ENCODE data around the gene OPCML.

The OPCML gene

DNA sequence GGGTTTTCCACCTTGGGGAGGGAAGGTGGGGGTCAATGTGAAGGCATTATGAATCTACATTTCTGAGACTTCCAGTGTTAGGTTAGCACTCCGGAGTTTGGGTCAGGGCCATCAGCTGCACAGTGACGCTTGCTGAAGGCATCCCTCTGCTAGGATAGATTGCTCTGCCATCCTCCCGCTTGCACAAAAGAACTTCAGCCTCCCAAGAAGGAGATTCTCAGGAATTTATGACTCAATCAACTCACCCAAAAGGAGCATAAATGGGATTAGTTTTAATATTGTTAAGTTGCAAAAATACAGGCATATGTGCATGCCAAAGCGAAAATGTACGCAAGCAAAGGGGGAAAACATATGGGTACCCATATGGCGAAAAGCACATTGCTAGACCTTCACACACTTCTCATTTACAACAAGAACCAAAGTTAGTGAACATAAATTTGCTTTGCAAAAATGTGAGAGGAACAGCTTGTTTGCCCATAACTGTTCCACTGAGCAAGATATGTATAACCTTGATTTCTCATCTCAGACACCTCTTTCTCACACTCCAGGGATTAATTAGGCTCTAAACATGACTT, 1013.0 kb downstream of the OPCML start:
- no peaks in the 10 kb centered on the region for H3K9me3 Mint-ChIP-seq
- H3K4me3 Mint-ChIP-seq: no peak overlapping the region
- H3K4me1 Mint-ChIP-seq: peaks cover 8% of the 10 kb centered on the region
- H3K27ac Mint-ChIP-seq: no peak overlapping the region
- no peak for TF ChIP-seq CTCF (IDR thresholded peaks at IDR 0.05; ENCODE audit: unreplicated experiment in 3 of 3)
- H3K36me3 Mint-ChIP-seq (ENCODE audit: low read depth): no peaks in the 10 kb centered on the region
- H3K27me3 Mint-ChIP-seq (ENCODE audit: low read depth): peaks cover 5% of the 10 kb centered on the region

- H3K27ac Mint-ChIP-seq: no peak overlapping the region
- no peak overlapping the region for H3K4me3 Mint-ChIP-seq
- peaks cover 6% of the 10 kb centered on the region for H3K36me3 Mint-ChIP-seq (ENCODE audit: low read depth)
- no peaks in the 10 kb centered on the region for H3K4me1 Mint-ChIP-seq
- TF ChIP-seq CTCF (IDR thresholded peaks at IDR 0.05; ENCODE audit: unreplicated experiment in 3 of 3): no peak
- peaks cover 3% of the 10 kb centered on the region for H3K27me3 Mint-ChIP-seq (ENCODE audit: low read depth)
- peaks cover 7% of the 10 kb centered on the region for H3K9me3 Mint-ChIP-seq
Measured at GRCh38 chr11:132504501-132505041, 1027.7 kb downstream of the OPCML start.

- Mint-ChIP-seq H3K9me3 (no peaks in the 10 kb centered on the region), H3K36me3 (ENCODE audit: low read depth) (no peaks in the 10 kb centered on the region), H3K4me3 (no peak overlapping the region), H3K4me1 (no peaks in the 10 kb centered on the region), H3K27ac (no peak overlapping the region), H3K27me3 (ENCODE audit: low read depth) (peaks cover 7% of the 10 kb centered on the region)
- no peak for TF ChIP-seq CTCF (IDR thresholded peaks at IDR 0.05; ENCODE audit: unreplicated experiment in 3 of 3)
Measured at GRCh38 chr11:132501356-132501755, 1030.9 kb downstream of the OPCML start.

GRCh38 chr11:132499661-132500060, 1032.6 kb downstream of the OPCML start:
- no peaks in the 10 kb centered on the region for H3K36me3 Mint-ChIP-seq (ENCODE audit: low read depth)
- no peaks in the 10 kb centered on the region for H3K9me3 Mint-ChIP-seq
- H3K27me3 Mint-ChIP-seq (ENCODE audit: low read depth): peaks cover 5% of the 10 kb centered on the region
- TF ChIP-seq CTCF (IDR thresholded peaks at IDR 0.05; ENCODE audit: unreplicated experiment in 3 of 3): no peak
- no peak overlapping the region for H3K27ac Mint-ChIP-seq
- H3K4me1 Mint-ChIP-seq: no peaks in the 10 kb centered on the region
- H3K4me3 Mint-ChIP-seq: no peak overlapping the region

DNA sequence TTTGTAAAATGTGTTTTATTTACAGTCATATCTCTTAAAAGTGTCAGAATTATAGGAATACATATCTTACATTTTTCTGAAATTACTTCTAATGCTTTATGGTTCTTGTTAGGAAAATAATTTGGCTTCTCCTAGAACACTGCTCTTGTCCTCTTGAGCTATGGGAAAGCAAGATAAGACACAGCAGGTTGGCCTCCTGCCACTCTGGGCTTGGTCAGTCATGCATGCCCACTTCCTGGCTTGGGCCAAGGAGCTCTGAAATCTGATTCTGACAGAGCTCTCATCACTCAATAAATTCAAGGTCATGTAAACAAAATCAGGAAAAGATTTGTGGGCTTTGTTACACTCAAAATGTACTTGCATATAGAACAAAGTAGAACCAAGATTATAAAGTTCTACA, 1036.0 kb downstream of the OPCML start:
- H3K27ac Mint-ChIP-seq: no peak overlapping the region
- no peaks in the 10 kb centered on the region for H3K9me3 Mint-ChIP-seq
- TF ChIP-seq CTCF (IDR thresholded peaks at IDR 0.05; ENCODE audit: unreplicated experiment in 3 of 3): no peak
- H3K27me3 Mint-ChIP-seq (ENCODE audit: low read depth): peaks cover 4% of the 10 kb centered on the region
- H3K36me3 Mint-ChIP-seq (ENCODE audit: low read depth): no peaks in the 10 kb centered on the region
- no peak overlapping the region for H3K4me3 Mint-ChIP-seq
- peaks cover 12% of the 10 kb centered on the region for H3K4me1 Mint-ChIP-seq

GRCh38 chr11:132493801-132494200, 1038.5 kb downstream of the OPCML start:
- peak overlapping the region in 2 of 3 experiments; percentile 43 to 65 for H3K27ac Mint-ChIP-seq
- H3K4me1 Mint-ChIP-seq: peaks cover 12% of the 10 kb centered on the region
- H3K27me3 Mint-ChIP-seq (ENCODE audit: low read depth): peaks cover 4% of the 10 kb centered on the region
- H3K4me3 Mint-ChIP-seq: no peak overlapping the region
- H3K9me3 Mint-ChIP-seq: no peaks in the 10 kb centered on the region
- no peaks in the 10 kb centered on the region for H3K36me3 Mint-ChIP-seq (ENCODE audit: low read depth)
- no peak for TF ChIP-seq CTCF (IDR thresholded peaks at IDR 0.05; ENCODE audit: unreplicated experiment in 3 of 3)
